H1 (cell line): Measurements from ENCODE around the gene TDO2. TPM values are rescaled to one million over a fixed set of nuclear protein-coding genes. Genes with fewer than 3 reads are reported as not detected.

Experiments used
- CTCF ChIA-PET: fragments of 300-600 bp; sonication (Branson Sonifier 250); formaldehyde crosslinking; loops from one replicate; lab custom pipeline; 2021; ENCODE audit not compliant: partially characterized antibody; lab: Charles Lee
- POLR2A ChIA-PET: fragments of 300-600 bp; sonication (Branson Sonifier 250); formaldehyde crosslinking; loops from one replicate; lab custom pipeline; 2021; ENCODE audit warnings: inconsistent platforms; ENCODE audit not compliant: partially characterized antibody; lab: Charles Lee
- DNase-seq, 2 experiments: peaks; one replicate each; pipeline versions ENCODE4 v3.0.0 to v3.0.0-alpha.2; 2010 to 2022; ENCODE audit warnings: low spot score in 2 of 2, low read depth in 1 of 2, mixed read lengths in 1 of 2
- FAIRE-seq: peaks from 2 replicates; lab custom pipeline; 2011; peaks lifted over from hg19 to GRCh38; lab: Jason Lieb, UNC
- H2AFZ ChIP-seq: 2 replicates; pipeline ENCODE4 v1.8.1; 2012; ENCODE audit warnings: low read length, inconsistent platforms
- H2AK5ac ChIP-seq: 2 replicates; pipeline ENCODE4 v1.6.1; 2013; ENCODE audit warnings: low read depth, low read length
- H2BK120ac ChIP-seq: replicated peaks from 2 replicates; pipeline ENCODE3; 2013; ENCODE audit warnings: low read depth, low read length, inconsistent platforms
- H2BK12ac ChIP-seq: 2 replicates; pipeline ENCODE4 v1.6.1; 2013; ENCODE audit warnings: low read depth, low read length
- H2BK15ac ChIP-seq: 2 replicates; pipeline ENCODE4 v1.6.1; 2013; ENCODE audit warnings: low read length
- H2BK20ac ChIP-seq: 2 replicates; pipeline ENCODE4 v1.6.1; 2013; ENCODE audit warnings: low read length
- H2BK5ac ChIP-seq: 2 replicates; pipeline ENCODE4 v1.6.1; 2013; ENCODE audit warnings: low read depth, low read length
- H3K14ac ChIP-seq: 2 replicates; pipeline ENCODE4 v1.6.1; 2013; ENCODE audit warnings: inconsistent platforms; ENCODE audit not compliant: insufficient read length
- H3K18ac ChIP-seq: 2 replicates; pipeline ENCODE4 v1.6.1; 2013; ENCODE audit warnings: low read length; ENCODE audit errors: extremely low read depth
- H3K23ac ChIP-seq: 2 replicates; pipeline ENCODE4 v1.6.1; 2013; ENCODE audit warnings: inconsistent platforms; ENCODE audit not compliant: insufficient read length
- H3K23me2 ChIP-seq: 2 replicates; pipeline ENCODE4 v1.6.1; 2013; ENCODE audit warnings: low read depth, low read length
- H3K27ac ChIP-seq: 2 replicates; pipeline ENCODE4 v1.6.1; 2011; ENCODE audit warnings: low read depth, low read length, inconsistent platforms
- H3K27me3 ChIP-seq, 4 experiments: replicated peaks in 1 of 4; 1 replicate in 1 of 4; 2 replicates in 3 of 4; pipeline versions ENCODE4 v1.6.1 to v1.8.1; 2011 to 2013; ENCODE audit warnings: low read length in 3 of 4, mild to moderate bottlenecking in 3 of 4, inconsistent platforms in 2 of 4, mixed read lengths in 2 of 4, moderate library complexity in 1 of 4; ENCODE audit not compliant: control insufficient read depth in 3 of 4, insufficient read depth in 3 of 4; ENCODE audit errors: extremely low read depth in 1 of 4
- H3K36me3 ChIP-seq, 4 experiments: 2 replicates each; pipeline versions ENCODE4 v1.6.1 to v1.8.1; 2011 to 2013; ENCODE audit warnings: mild to moderate bottlenecking in 4 of 4, low read length in 3 of 4, moderate library complexity in 2 of 4, control low read depth in 1 of 4, inconsistent platforms in 1 of 4; ENCODE audit not compliant: insufficient read depth in 4 of 4, control insufficient read depth in 2 of 4
- H3K4ac ChIP-seq: replicated peaks from 2 replicates; pipeline ENCODE3; 2013; ENCODE audit warnings: low read length, low read depth, mixed read lengths, inconsistent platforms; ENCODE audit not compliant: insufficient read length
- H3K4me1 ChIP-seq, 4 experiments: replicated peaks in 1 of 4; 1 replicate in 1 of 4; 2 replicates in 3 of 4; pipeline versions ENCODE4 v1.6.1 to v1.8.1; 2011 to 2013; ENCODE audit warnings: low read length in 3 of 4, inconsistent platforms in 2 of 4, mixed read lengths in 1 of 4; ENCODE audit not compliant: insufficient read depth in 4 of 4, control insufficient read depth in 3 of 4
- H3K4me2 ChIP-seq, 2 experiments: 2 replicates each; pipeline versions ENCODE4 v1.6.1 to v1.8.1; 2011 to 2013; ENCODE audit warnings: low read depth in 2 of 2, low read length in 2 of 2, control low read depth in 1 of 2, inconsistent platforms in 1 of 2, mild to moderate bottlenecking in 1 of 2; ENCODE audit not compliant: insufficient read depth in 1 of 2
- H3K4me3 ChIP-seq, 4 experiments: fragments of 200-600, 300-600 bp in 1 of 4; sonication (generic), shearing (Covaris generic), sonication (Bioruptor Twin) in 1 of 4; 2 replicates each; pipeline versions ENCODE4 v1.5.1 to v1.8.1; 2011 to 2016; ENCODE audit warnings: low read length in 4 of 4, low read depth in 3 of 4, control low read depth in 2 of 4, inconsistent platforms in 2 of 4, mild to moderate bottlenecking in 2 of 4, mixed read lengths in 1 of 4, moderate library complexity in 1 of 4; ENCODE audit not compliant: insufficient read depth in 2 of 4; ENCODE audit errors: extremely low read depth in 1 of 4
- H3K56ac ChIP-seq: replicated peaks from 2 replicates; pipeline ENCODE3; 2013; ENCODE audit warnings: low read depth, mild to moderate bottlenecking, mixed read lengths, low read length, inconsistent platforms; ENCODE audit not compliant: insufficient read length
- H3K79me1 ChIP-seq: 2 replicates; pipeline ENCODE4 v1.6.1; 2013; ENCODE audit warnings: low read depth, low read length, control low read depth
- H3K79me2 ChIP-seq, 2 experiments: 2 replicates each; pipeline versions ENCODE4 v1.6.1 to v1.8.1; 2012 to 2013; ENCODE audit warnings: low read length in 2 of 2, mild to moderate bottlenecking in 2 of 2, inconsistent platforms in 1 of 2; ENCODE audit not compliant: insufficient read depth in 2 of 2, control insufficient read depth in 1 of 2
- H3K9ac ChIP-seq, 4 experiments: replicated peaks in 1 of 4; 1 replicate in 1 of 4; 2 replicates in 3 of 4; pipeline versions ENCODE4 v1.6.1 to v1.8.1; 2011 to 2013; ENCODE audit warnings: low read depth in 3 of 4, low read length in 3 of 4, control low read depth in 2 of 4, mild to moderate bottlenecking in 2 of 4, moderate library complexity in 2 of 4, inconsistent platforms in 1 of 4; ENCODE audit errors: extremely low read depth in 1 of 4
- H3K9me3 ChIP-seq, 2 experiments: 2 replicates each; pipeline versions ENCODE4 v1.6.1 to v1.8.1; 2012 to 2013; ENCODE audit warnings: mild to moderate bottlenecking in 2 of 2, moderate library complexity in 2 of 2, control low read depth in 1 of 2, inconsistent platforms in 1 of 2, low read depth in 1 of 2, low read length in 1 of 2, mixed read lengths in 1 of 2; ENCODE audit not compliant: insufficient read depth in 2 of 2
- H4K20me1 ChIP-seq, 2 experiments: replicated peaks in 1 of 2; 2 replicates each; pipeline versions ENCODE3 to v1.8.1; 2011 to 2013; ENCODE audit warnings: inconsistent platforms in 2 of 2, low read length in 2 of 2, mild to moderate bottlenecking in 1 of 2; ENCODE audit not compliant: insufficient read depth in 2 of 2, control insufficient read depth in 1 of 2
- H4K5ac ChIP-seq: 2 replicates; pipeline ENCODE4 v1.6.1; 2013; ENCODE audit warnings: low read length, low read depth, mixed read lengths, inconsistent platforms; ENCODE audit not compliant: insufficient read length
- H4K8ac ChIP-seq: 2 replicates; pipeline ENCODE4 v1.8.0; 2013; ENCODE audit warnings: mild to moderate bottlenecking, moderate library complexity, low read length, inconsistent platforms; ENCODE audit not compliant: insufficient read depth; ENCODE audit errors: extremely low read depth
- H4K91ac ChIP-seq: replicated peaks from 2 replicates; pipeline ENCODE3; 2013; ENCODE audit warnings: low read length, mixed read lengths, inconsistent platforms; ENCODE audit not compliant: insufficient read length
- BACH1 ChIP-seq: IDR thresholded peaks from 2 replicates; pipeline ENCODE4 v1.6.1; 2012; ENCODE audit warnings: low read length, improper control_type of control experiment
- SP4 ChIP-seq: IDR thresholded peaks from 2 replicates; pipeline ENCODE4 v1.6.1; 2012; ENCODE audit warnings: low read length, inconsistent platforms
- WGBS, 2 experiments: shearing (Covaris generic) in 1 of 2; methylation state at CpG; one replicate each; pipeline versions ENCODE4 v1.1.6 to v1.1.7; 2013 to 2015; ENCODE audit warnings: low lambda C conversion rate in 2 of 2, mixed read lengths in 2 of 2, inconsistent platforms in 1 of 2, low coverage in 1 of 2, missing lambda C conversion rate in 1 of 2; ENCODE audit not compliant: insufficient replicate concordance in 2 of 2, insufficient coverage in 1 of 2, insufficient read length in 1 of 2; ENCODE audit errors: extremely low coverage in 1 of 2, missing lambda C conversion rate in 1 of 2; 5-methylcytosine and 5-hydroxymethylcytosine counted together
- polyA plus RNA-seq, 7 experiments: library from polyadenylated mRNA; depleted of rRNA in 3 of 7; stranded (reverse) in 5 of 7; unstranded in 2 of 7; fragments of >200 nt in 5 of 7; fragments of 200-250 nt in 2 of 7; gene quantifications; 1 replicate in 5 of 7; 2 replicates in 1 of 7; 4 replicates in 1 of 7; pipeline versions ENCODE4 v1.2.1 to v1.2.3, GENCODE V29; 2011 to 2013; ENCODE audit warnings: missing spikeins in 2 of 7, mixed read lengths in 2 of 7
- total RNA-seq: library from RNA; stranded (reverse); fragmentation: NEBNext Ultra II Directional; extraction: Animal tissue kit (Norgen Biotek cat#: 25700); gene quantifications from 2 replicates; pipeline ENCODE4 v1.2.1, GENCODE V29; 2021

Gene TDO2
- total and polyA plus RNA-seq, 2 of the 8 experiments (the other 6 are each of a cell fraction or from before 2014, with no cell fraction given) = 0.03 TPM; not detected in 1

GRCh38 chr4:155941820-155942219, 38.3 kb downstream of the TDO2 start:
- DNase-seq (no peak), FAIRE-seq (no peak)
- 88% methylated on average over 1 of the region's 1 CpG; no CpG with 5 or more reads in 1 of the 2 experiments for WGBS, 2 experiments
- H3K79me1 ChIP-seq = no peaks in the 10 kb centered on the region
- no peak overlapping the region for H4K8ac ChIP-seq
- no peaks in the 10 kb centered on the region for H3K23me2 ChIP-seq
- ChIA-PET POLR2A (interaction anchor here (1.3 kb wide), 1 partner anchor 12 kb away, joined by 4 read pairs; the partner anchor contains the start of gene CTSO), CTCF (interaction anchor here (1.0 to 1.6 kb wide), 2 partner anchors 11 to 131 kb away, joined by 3 to 5 read pairs; partner anchors contain the start of gene CTSO)
- H3K79me2 ChIP-seq = no peaks in the 10 kb centered on the region
- H2BK15ac ChIP-seq = no peak overlapping the region
- H3K36me3 ChIP-seq = no peaks in the 10 kb centered on the region
- H3K4ac ChIP-seq = no peak overlapping the region
- H3K27me3 ChIP-seq = peaks cover 0 to 1% (median 0%) of the 10 kb centered on the region in 4 experiments; a peak in 1 of 7 replicates
- H2BK5ac ChIP-seq = no peak overlapping the region
- H4K91ac ChIP-seq = no peak overlapping the region
- no peaks in the 10 kb centered on the region for H4K20me1 ChIP-seq
- no peak overlapping the region for H3K23ac ChIP-seq
- no peak overlapping the region for H3K27ac ChIP-seq
- TF ChIP-seq BACH1 = no peak
- no peak for TF ChIP-seq SP4
- no peak overlapping the region for H3K14ac ChIP-seq
- H3K4me1 ChIP-seq = no peaks in the 10 kb centered on the region
- no peak overlapping the region for H2BK12ac ChIP-seq
- H4K5ac ChIP-seq = no peak overlapping the region
- H2AK5ac ChIP-seq = no peak overlapping the region
- no peak overlapping the region for H2BK120ac ChIP-seq
- H3K9me3 ChIP-seq = no peaks in the 10 kb centered on the region
- no peak overlapping the region for H3K4me2 ChIP-seq
- no peak overlapping the region for H3K9ac ChIP-seq
- H3K18ac ChIP-seq = no peak overlapping the region
- H2AFZ ChIP-seq = no peak overlapping the region
- no peak overlapping the region for H3K4me3 ChIP-seq
- no peak overlapping the region for H2BK20ac ChIP-seq
- no peak overlapping the region for H3K56ac ChIP-seq
